Fibroblast of gingiva (primary cell): ENCODE measurements around the gene SEMA4C.

Experiments
- DNase-seq: peaks from one replicate; pipeline ENCODE4 v3.0.0-alpha.2; 2011; ENCODE audit warnings: low read depth

SEMA4C gene, protein sequence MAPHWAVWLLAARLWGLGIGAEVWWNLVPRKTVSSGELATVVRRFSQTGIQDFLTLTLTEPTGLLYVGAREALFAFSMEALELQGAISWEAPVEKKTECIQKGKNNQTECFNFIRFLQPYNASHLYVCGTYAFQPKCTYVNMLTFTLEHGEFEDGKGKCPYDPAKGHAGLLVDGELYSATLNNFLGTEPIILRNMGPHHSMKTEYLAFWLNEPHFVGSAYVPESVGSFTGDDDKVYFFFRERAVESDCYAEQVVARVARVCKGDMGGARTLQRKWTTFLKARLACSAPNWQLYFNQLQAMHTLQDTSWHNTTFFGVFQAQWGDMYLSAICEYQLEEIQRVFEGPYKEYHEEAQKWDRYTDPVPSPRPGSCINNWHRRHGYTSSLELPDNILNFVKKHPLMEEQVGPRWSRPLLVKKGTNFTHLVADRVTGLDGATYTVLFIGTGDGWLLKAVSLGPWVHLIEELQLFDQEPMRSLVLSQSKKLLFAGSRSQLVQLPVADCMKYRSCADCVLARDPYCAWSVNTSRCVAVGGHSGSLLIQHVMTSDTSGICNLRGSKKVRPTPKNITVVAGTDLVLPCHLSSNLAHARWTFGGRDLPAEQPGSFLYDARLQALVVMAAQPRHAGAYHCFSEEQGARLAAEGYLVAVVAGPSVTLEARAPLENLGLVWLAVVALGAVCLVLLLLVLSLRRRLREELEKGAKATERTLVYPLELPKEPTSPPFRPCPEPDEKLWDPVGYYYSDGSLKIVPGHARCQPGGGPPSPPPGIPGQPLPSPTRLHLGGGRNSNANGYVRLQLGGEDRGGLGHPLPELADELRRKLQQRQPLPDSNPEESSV

DNA sequence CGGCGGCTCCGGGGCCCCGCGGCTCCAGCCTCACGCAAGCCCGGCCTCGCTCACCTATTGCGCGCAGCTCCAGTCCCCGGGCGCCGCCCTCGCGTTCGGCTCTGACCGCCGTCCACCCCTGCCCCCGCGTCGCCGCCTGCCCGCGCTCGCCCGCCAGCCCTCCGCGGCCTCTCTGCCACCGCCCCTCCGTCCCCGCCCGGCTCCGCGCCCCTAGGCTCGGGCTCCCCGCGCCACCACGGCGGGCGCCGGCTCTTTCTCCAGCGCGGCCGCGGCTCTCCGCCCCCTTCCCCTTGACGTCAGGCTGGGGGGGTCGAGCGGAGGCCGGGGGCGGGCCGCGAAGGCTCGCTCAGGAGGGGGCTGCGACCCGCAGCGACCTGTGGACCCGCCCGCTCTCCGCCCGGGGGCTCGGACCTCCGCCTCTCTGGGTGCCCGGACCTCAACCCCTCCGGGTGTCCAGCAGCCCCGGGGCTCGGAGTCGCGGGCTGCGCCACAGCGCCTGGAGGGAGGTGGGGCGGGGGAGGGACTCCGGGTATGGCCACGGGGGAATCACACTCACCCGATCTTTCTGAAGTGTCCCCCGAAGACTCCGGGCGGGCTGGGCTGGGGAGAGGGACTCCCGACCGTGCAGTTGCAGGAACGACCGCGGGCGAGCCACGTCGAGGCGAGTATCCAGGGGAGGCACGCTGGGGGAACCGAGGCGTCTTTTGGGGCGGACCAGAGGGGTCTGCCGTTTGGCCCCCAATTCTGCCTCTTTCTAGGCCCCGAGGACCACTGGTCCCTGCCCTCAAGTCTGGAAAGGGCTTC, at the start of gene SEMA4C:
Gene SEMA4C (minus strand): TSS at position 259 of the 804 bp plus-strand sequence. CDS start 2,194 bp downstream, outside the sequence.
- DNase-seq: peak; percentile 33

DNA sequence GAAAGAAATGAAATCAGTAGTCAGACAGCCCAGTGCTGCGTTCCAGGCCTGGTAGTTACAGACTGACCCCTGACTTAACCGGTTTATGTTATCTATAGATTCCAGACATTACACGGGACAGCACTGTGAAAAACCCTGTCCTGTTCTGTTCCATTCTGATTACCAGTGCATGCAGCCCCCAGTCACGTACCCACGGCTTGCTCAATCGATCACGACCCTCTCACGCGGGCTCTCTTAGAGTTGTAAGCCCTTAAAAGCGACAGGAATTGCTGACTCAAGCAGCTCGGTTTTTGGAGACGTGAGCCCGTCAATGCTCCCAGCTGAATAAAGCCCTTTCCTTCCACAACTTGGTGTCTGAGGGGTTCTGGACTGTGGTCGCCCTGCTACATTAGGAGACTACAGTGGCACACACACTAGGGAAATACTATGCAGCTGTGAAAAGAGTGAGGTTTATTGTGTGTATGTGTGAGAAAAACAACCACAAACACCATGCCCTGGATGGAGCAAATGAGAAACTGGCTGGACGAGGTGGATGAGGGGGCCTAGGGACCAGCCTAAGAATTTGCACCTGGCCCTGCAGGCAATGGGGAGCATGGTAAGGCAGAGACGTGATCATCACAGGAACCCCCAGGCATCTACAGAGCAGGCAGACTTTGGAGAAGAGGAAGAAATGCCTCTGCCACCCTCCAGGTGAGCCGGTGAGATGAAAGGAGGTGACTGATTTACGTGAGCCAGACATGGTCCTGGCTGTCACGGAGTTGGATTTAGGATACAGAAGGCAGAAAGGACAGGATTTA, 49.1 kb upstream of the SEMA4C start:
- no peak for DNase-seq

DNA sequence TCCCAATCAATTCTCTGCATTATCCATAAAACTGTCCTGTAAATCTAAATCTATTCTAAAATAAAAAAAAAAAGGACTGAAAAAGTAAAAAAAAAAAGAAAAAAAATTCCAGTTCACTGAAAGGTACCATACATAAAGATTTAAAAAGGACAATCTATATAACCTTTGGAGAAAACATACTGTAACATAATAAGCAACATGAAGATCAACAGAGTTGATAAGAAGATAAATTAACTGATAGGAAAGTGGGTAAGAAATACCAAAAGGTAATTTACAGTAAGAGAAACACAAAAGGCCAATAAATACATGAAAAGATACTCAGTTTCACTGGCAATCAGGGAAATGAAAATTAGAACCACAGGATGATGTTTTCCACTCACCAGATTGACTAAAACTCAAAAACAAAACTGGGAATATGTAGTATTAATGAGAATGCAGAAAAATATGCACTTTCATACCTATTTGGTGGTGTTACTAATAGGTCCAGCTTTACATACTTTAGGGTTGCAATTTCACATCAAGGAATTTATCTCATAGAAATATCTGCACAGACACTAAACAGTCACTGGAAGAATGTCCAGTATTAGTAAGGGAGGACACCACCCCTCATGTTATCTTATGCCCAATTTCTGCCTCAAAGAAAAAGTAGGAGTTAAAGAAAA, 48.3 kb upstream of the SEMA4C start:
- no peak for DNase-seq

DNA sequence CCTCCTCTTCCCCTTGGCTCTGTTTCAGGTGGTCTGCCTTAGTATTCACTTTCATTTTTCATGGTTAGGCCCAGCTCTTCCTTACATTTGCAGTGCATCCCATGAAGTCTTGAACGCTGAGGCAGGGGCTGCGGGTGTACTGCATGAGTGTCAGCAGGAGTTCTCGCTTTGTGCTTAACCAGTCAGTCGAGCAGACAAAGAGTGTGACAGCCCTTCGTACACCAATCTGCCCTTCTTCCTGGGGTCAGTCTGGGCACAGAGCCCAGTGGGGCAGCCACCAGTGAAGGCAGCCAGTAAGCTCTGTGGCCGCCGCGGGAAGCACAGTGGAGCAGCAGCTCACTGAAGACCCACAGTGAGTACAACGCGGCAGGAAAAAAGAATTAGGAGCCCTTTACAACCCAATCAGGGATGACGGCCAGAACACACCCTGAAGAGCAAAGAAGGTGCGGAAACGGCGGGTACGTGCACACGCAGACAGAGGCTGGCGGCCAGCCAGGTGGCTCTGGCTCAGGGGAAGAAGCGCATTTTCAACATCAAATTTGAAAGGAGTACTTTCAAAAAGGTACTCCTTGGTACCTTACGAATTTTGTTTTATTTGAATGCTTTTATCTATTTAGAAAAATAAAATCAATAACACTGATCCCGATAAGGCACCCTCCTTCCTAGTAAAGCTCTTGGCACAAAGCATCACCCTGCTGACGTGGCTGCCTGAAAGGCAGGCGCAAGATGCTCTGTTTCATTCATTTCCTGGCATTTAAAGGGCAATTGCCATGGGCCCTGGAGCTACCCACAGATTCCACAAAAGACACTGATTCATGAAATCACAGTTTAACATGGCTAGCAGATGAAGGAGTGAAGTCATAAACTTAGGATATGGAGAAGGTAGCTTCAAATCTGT, 47.0 kb upstream of the SEMA4C start:
- DNase-seq: no peak

DNA sequence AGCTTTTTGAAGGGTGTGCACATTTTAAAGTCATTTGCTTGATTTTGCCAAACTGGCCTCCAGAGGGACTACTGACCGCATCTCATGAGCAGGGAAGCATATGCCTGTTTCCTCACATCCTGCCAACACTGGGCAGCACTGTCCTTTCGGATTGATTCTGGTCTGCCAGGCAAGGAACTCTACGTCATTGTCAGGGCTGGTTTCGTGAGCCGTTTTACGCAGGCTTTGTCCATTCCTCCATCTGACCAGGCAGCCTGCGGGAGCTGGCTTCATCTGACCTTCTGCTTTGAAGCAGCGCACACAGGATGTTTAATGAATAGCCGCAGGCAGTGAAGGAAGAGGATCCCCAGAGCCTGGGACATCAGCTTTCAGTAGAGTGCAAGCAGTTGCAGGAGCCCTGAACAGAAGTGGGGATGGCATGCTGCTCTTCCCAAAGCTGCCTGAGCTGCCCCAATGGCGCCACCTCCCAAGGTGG, 46.3 kb upstream of the SEMA4C start:
- peak; percentile 48 for DNase-seq

DNA sequence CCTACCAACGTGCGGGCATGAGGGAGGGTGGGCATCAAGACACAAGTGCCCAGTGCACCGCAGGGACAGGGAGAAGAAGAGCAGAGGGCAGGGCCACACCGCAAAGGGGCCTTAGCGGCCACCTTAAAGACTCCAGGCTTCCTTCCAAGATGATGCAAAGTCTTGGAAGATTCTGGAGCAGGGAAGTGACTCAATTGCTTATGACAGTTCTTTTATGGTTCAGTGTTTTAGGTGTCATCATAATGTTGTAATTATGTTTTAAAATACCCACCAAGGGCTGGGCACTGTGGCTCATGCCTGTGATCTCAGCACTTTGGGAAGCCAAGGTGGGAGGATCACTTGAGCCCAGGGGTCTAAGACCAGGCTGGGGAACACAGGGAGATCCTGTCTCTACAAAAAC, 44.5 kb upstream of the SEMA4C start:
- no peak for DNase-seq

DNA sequence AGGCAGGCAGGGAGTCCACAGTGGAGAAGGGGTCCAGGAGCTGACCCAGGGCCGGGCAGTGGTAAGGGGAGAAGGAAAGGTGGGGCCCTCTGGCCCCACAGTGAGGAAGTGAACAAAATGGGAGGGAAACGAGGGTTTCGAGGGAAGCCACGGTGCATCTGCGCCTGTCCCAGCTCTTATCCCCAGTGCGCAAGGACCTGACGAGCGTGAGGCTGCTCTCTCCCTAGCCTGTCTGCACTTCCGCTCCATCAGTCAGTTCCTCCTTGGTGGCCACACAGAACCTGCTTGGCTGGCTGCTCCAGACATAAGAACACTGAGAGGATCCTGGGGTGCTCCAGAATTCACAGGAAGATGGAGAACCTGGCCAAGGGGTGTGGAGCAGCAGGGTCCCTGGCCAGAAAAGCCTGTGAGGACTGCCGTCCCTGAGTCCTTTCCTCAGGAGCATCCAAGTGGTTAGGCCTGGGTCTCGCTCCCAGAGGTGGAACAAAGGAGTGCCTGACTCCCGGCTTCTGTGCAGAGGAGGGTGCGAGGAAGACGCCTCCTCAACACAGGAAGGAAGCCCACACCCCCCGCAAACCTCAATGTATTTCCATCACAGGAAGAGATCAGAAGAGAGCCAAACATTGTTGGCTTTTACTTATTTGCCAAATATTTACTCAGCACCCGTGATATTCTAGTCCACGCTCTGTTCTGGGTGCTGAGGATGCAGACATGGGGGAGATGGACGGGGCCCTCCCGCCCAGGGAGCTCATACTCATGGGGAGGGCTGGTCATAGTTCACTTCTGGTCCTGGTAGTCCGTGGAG, 43.7 kb upstream of the SEMA4C start:
- no peak for DNase-seq

DNA sequence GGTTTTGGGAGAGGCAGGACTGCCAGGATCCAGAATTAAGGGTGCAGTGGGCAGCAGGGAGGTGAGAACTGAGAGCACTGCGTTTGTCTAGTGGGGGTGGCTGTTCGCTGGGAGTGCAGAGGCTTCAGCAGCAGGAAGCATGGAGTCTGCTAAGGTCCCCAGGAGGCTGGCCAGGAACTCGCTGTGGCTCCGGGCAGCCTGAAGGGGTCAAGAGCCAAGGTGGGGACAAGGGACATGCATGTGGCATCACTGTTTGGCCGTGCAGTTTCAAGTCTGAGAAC, 43.2 kb upstream of the SEMA4C start:
- DNase-seq: no peak

DNA sequence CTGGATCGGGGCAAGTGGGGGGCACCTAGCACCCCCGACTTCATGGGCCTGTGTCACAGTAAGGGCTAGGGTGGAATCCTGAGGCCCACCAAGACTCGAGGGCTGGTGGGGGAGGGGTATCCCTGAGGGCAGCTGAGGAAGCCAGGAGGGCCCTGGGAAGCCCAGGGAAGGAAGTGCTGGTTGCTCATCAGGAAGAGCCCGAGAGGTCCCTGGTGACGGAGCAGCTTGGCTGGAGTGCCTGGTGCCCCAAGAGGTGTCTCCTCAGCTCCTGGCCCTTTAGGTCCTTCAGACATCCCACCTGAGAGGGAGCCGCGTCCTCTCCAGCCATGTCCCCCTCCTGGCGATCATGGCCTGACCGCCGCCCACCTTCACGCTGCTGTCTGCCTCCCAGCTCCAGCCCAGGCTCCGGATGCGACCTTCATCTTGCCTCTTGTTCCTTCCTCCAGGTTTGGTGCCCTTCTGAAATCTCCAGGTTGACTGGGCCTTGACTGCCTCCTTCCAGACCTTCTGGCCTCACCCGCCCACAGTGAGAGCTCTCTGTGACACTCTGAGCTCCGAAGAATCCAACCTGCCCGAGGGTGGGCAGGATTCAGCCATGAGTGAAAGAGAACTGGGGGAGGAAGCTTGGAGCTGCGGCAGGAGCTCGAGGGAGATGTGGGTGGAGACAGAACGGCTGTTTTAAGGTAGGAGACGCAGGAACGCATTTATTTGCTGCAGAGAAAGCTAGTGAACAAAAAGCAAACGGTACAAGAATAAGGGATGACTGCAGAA, 42.7 kb upstream of the SEMA4C start:
- DNase-seq: no peak

DNA sequence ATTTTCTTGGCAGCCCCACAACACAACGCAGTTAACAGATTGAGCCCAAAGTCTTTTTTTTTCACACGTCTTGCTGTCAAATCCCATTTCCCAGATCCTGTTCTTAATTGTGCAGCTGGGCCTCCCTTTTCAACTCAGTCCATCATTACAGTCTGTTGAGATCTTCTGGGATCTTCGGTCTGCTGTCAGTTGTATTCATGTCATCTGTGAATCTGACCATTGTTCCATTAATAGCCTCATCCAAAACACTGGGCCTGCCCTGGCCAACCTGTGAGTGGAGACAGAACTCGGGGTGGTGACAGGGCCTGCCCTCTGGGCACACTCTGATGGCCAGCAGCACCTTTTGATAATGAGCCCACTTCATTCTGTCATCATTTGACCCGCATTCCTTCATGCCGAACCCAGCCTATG, 39.7 kb upstream of the SEMA4C start:
- no peak for DNase-seq

DNA sequence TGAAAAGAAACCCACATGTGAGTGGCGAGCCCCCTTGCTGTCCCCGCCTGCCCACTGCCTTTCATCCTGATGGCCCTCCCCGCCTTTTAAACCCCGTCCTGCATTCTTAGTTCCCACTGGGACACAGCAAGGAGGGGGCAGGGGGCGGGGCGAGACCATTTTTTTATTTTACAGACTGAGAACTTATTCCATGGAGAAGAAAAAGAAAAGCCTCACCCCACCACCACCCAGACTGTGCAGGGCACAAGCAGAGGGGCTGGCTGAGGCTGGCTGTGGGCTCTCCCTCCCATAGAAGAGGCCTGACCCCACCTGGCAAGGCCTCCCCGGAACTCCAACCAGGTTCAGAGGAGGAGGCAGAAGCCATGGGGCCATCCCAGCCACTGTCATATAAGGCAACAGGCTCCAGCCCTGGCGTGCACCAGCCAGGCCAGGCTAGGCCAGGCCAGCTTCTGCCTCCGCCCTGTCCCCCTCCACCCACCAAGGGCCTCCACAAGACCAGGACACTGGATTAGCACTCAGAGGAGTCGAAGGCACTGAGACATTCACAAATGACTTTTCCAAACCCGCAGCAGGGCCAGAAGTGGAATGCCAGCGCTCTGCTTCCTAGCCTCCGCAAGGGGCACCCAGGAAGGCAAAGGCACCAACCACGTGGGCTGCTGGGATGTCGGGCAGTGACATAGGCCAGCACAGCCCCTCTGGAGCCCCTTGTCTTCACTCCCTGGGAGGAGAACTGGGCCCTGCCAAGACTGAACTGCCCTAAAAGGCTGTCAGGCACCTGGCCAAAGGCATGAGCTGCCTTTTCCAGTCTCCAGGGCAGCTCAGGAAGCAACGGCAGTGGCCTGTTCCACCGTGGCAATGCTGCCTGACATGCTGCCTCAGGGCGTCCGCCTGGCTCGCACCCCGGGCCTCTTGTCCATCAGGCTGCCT, 37.5 kb upstream of the SEMA4C start:
- peak; percentile 73 for DNase-seq

DNA sequence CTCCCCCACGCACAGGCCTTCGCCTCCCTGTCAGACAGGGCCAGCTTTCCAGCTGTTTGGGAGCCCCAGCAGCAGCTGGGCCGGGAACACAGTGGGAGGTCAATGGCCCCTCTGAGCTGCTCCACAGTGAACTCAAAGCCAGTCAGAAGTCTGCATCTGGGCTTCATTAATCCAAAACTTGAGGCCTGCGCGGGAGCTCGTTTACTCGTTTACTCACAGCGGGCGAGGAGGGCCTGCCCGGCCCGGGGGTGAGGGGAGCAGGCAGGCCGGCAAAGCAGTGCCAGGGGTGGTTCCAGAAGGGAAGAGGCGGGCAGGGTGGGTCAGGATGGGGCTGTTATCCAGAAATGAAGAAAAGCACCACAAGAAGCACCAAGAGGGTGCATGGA, 36.8 kb upstream of the SEMA4C start:
- DNase-seq: peak; percentile 54

DNA sequence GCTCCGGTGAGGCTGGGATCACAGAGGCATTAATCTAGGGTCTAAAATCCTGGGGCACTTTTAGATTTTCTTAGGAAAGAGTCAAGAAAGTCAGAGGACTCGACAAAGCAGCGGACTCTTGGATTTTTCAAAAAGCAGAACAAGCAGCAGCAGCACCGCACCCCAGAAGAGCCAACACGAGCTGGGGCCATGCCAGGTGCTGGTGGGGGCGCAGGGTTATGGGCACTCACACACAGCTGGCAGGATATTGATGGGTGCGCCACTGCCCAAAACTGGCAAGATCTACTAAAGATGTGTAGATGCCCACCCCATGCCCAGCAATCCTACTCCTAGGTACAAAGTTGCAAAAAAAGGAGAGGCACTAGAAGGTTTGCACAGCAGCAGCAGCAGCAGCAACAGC, 33.9 kb upstream of the SEMA4C start:
- no peak for DNase-seq

DNA sequence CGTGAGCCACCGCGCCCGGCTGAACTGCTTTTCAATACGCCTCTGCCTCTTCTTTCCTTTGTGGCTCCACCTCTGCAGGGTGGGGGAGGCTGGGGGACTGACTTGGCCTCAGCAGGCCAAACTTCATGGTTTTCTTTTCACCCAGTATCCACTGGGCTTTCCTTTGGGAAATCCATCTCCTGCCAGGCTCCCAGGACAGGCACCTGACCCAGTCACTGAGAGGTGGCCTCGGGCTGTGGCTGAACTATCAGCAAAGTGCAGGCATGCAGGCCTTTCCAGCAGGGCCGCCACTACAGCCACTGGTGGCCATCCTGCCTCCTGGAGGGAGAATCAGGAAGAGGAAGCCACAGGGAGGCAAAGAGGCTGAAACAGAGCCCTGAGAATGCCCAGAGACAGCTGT, 33.4 kb upstream of the SEMA4C start:
- no peak for DNase-seq

DNA sequence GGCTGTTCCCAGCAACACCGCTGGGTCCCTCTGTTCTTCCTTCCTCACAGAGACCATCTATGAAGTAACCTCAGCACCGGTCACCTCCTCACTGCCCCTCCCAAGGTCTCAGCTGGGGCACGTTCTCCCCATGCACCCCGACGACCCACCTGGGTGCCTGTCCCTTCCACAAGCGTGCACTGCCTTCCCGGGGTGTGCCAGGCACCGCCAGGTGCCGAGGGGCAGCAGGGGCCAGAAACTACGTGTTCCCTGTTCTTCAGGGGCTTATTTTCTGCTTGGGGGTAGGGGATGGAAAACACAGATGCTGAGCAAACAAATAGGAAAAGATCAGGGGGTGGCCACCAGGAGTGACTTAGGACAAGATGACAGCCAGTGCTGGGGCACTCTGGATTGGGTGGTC, 30.4 kb upstream of the SEMA4C start:
- DNase-seq: no peak

DNA sequence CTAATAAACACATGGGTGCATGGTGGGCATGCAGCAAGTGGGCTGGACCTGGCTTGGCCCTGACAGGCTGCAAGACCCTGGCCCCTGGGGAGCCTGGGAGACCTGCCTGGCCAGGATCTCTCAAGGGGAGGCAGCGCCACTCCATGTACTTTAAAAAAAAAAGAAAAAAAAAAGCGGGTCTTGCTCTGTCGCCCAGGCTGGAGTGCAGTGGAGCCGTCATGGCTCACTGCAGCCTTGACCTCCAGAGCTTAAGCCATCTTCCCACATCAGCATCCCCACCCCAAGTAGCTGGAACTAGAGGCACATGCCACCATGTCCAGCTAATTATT, 29.5 kb upstream of the SEMA4C start:
- no peak for DNase-seq

DNA sequence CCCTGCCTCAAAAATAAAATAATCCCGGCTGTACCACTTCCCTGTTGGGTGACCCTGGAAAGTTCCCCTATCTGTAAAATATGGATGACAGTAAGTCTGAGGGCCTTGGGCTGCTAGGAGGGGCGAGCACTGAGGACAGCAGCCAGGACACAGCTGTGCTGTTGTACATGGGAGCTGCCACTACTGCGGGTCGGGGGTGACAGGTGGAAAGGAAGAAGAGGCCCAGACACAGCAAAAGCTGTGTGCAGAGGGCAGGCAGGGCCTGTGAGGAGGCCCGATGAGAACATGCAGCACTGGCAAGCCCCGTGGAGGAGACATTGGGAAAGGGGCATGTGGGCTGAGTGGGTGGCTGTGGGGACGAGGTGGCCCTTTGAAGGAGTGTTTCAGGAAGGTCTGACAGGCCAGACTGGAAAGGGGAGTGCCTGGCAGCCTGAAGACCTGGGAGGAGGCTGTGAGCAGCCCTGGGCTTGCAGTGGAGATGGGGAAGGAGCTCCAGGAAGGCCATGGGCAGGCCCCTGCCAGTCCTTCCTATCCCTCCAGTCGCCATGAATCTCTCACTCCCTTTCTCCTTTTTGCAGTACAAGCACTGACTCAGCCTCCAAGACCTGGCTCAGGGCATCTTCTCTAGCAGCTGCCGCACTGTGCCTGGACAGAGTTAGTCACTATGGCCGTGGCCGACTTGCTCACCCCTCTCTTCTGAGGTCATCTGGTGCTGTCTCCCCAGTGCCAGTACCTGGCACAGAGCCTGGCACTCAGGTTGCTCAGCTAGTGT, 28.9 kb upstream of the SEMA4C start:
- no peak for DNase-seq
